Measurements from ENCODE around the gene ESR1.
"Not testable (repeated sequence)": the region's sequence is repeated elsewhere in the genome, so short reads cannot be mapped to it uniquely, and the experiment has no call there.

The ESR1 gene

GRCh38 chr6:152026291-152026690 is 218.8 kb downstream of the ESR1 start:
- no peak for ATAC-seq

GRCh38 chr6:152026744-152027143 is 219.3 kb downstream of the ESR1 start:
- ATAC-seq, result not testable (repeated sequence)

More at GRCh38 chr6:152026291-152026690, 218.8 kb downstream of the ESR1 start:
- TF ChIP-seq GLIS3 (CRISPR knock-in tag; IDR thresholded peaks at IDR 0.05) (no peak), RARB (CRISPR knock-in tag; IDR thresholded peaks at IDR 0.05) (no peak), TOX (CRISPR knock-in tag; IDR thresholded peaks at IDR 0.05; ENCODE audit: borderline replicate concordance) (no peak), PPARA (CRISPR knock-in tag; IDR thresholded peaks at IDR 0.05; ENCODE audit: borderline replicate concordance) (no peak), CSDC2 (CRISPR knock-in tag; IDR thresholded peaks at IDR 0.05) (no peak), ZFP30 (CRISPR knock-in tag; IDR thresholded peaks at IDR 0.05) (no peak), OSR1 (CRISPR knock-in tag; IDR thresholded peaks at IDR 0.05) (no peak)

GRCh38 chr6:152033765-152034164 is 226.3 kb downstream of the ESR1 start:
- not testable (repeated sequence) for ATAC-seq

GRCh38 chr6:152034631-152035030 is 227.1 kb downstream of the ESR1 start:
- no peak for ATAC-seq
- no peak for TF ChIP-seq CSRNP3 (CRISPR knock-in tag; IDR thresholded peaks at IDR 0.05)
- no peak for TF ChIP-seq CSDC2 (CRISPR knock-in tag; IDR thresholded peaks at IDR 0.05)
- TF ChIP-seq ESRRG (CRISPR knock-in tag; IDR thresholded peaks at IDR 0.05), result no peak
- no peak for TF ChIP-seq GLIS3 (CRISPR knock-in tag; IDR thresholded peaks at IDR 0.05)
- TF ChIP-seq, protein P1, sequence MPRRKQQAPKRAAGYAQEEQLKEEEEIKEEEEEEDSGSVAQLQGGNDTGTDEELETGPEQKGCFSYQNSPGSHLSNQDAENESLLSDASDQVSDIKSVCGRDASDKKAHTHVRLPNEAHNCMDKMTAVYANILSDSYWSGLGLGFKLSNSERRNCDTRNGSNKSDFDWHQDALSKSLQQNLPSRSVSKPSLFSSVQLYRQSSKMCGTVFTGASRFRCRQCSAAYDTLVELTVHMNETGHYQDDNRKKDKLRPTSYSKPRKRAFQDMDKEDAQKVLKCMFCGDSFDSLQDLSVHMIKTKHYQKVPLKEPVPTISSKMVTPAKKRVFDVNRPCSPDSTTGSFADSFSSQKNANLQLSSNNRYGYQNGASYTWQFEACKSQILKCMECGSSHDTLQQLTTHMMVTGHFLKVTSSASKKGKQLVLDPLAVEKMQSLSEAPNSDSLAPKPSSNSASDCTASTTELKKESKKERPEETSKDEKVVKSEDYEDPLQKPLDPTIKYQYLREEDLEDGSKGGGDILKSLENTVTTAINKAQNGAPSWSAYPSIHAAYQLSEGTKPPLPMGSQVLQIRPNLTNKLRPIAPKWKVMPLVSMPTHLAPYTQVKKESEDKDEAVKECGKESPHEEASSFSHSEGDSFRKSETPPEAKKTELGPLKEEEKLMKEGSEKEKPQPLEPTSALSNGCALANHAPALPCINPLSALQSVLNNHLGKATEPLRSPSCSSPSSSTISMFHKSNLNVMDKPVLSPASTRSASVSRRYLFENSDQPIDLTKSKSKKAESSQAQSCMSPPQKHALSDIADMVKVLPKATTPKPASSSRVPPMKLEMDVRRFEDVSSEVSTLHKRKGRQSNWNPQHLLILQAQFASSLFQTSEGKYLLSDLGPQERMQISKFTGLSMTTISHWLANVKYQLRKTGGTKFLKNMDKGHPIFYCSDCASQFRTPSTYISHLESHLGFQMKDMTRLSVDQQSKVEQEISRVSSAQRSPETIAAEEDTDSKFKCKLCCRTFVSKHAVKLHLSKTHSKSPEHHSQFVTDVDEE (CRISPR knock-in tag; IDR thresholded peaks at IDR 0.05), result no peak
- TF ChIP-seq RARB (CRISPR knock-in tag; IDR thresholded peaks at IDR 0.05), result no peak
- no peak for TF ChIP-seq ZNF565 (CRISPR knock-in tag; conservative IDR thresholded peaks at IDR 0.05; ENCODE audit: low read depth)
- no peak for TF ChIP-seq OSR1 (CRISPR knock-in tag; IDR thresholded peaks at IDR 0.05)
- no peak for TF ChIP-seq ARNTL (CRISPR knock-in tag; IDR thresholded peaks at IDR 0.05; ENCODE audit: borderline replicate concordance, low read depth)
- no peak for TF ChIP-seq PPARA (CRISPR knock-in tag; IDR thresholded peaks at IDR 0.05; ENCODE audit: borderline replicate concordance)
- TF ChIP-seq ZFP3 (CRISPR knock-in tag; IDR thresholded peaks at IDR 0.05), result no peak
- no peak for TF ChIP-seq ZC3H10 (CRISPR knock-in tag; IDR thresholded peaks at IDR 0.05)
- TF ChIP-seq TCF4 (CRISPR knock-in tag; IDR thresholded peaks at IDR 0.05; ENCODE audit: borderline replicate concordance), result no peak
- no peak for TF ChIP-seq ZNF8 (CRISPR knock-in tag; IDR thresholded peaks at IDR 0.05)
- TF ChIP-seq ZNF70 (CRISPR knock-in tag; IDR thresholded peaks at IDR 0.05), result no peak
- no peak for TF ChIP-seq ZFP30 (CRISPR knock-in tag; IDR thresholded peaks at IDR 0.05)
- TF ChIP-seq CREB5 (CRISPR knock-in tag; IDR thresholded peaks at IDR 0.05; ENCODE audit: low read depth), result no peak
- TF ChIP-seq BACH2 (CRISPR knock-in tag; IDR thresholded peaks at IDR 0.05; ENCODE audit: borderline replicate concordance), result no peak
- TF ChIP-seq POU6F1 (CRISPR knock-in tag; IDR thresholded peaks at IDR 0.05; ENCODE audit: borderline replicate concordance, low read depth), result no peak

DNA sequence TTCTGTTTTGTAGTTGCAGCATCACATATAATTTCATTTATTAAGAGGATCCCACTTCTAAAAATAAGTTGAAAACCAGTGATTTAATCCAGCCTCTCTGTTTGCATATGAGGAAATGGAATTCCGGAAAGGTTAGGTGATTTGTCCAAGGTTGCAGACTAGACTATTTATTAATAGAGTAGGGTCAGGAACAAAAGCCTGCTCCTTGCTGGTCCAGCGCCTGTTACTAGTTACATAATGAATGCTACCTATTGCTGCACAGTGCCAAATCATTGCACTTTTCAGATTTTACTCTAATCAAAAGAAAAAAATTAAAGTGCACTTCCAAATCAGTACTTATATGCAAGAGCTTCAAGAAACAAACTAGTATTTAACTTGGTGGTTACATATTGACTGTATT is 238.6 kb downstream of the ESR1 start:
- no peak for TF ChIP-seq SNAI2 (CRISPR knock-in tag; IDR thresholded peaks at IDR 0.05)
- TF ChIP-seq ZFP30 (CRISPR knock-in tag; IDR thresholded peaks at IDR 0.05), result no peak
- no peak for TF ChIP-seq ZNF70 (CRISPR knock-in tag; IDR thresholded peaks at IDR 0.05)
- no peak for TF ChIP-seq ZNF8 (CRISPR knock-in tag; IDR thresholded peaks at IDR 0.05)
- no peak for TF ChIP-seq ZNF565 (CRISPR knock-in tag; conservative IDR thresholded peaks at IDR 0.05; ENCODE audit: low read depth)
- no peak for TF ChIP-seq BACH2 (CRISPR knock-in tag; IDR thresholded peaks at IDR 0.05; ENCODE audit: borderline replicate concordance)
- ATAC-seq, result no peak
